IPS DF 4.7 (cell line): ENCODE results near the gene LAMTOR5.
A peak's percentile ranks its signal among the peaks of the same experiment; 100 is the strongest.
"Not testable (repeated sequence)": the region's sequence is repeated elsewhere in the genome, so short reads cannot be mapped to it uniquely, and the experiment has no call there.

Experiments
- DNase-seq: peaks from one replicate; pipeline ENCODE4 v3.0.0-alpha.2; 2013; ENCODE audit warnings: low spot score; ENCODE audit errors: extremely low read depth

The LAMTOR5 gene

GRCh38 chr1:110428946-110429345 is 21.5 kb upstream of the LAMTOR5 start:
- DNase-seq: no peak

GRCh38 chr1:110426854-110427253 is 19.4 kb upstream of the LAMTOR5 start:
- no peak for DNase-seq

- no peak for DNase-seq
Observed at GRCh38 chr1:110425612-110426152, 18.2 kb upstream of the LAMTOR5 start.

- no peak for DNase-seq
Observed at GRCh38 chr1:110424699-110425611, 17.5 kb upstream of the LAMTOR5 start.

GRCh38 chr1:110420874-110421793 is 13.6 kb upstream of the LAMTOR5 start:
- DNase-seq: no peak

GRCh38 chr1:110420023-110420662 is 12.6 kb upstream of the LAMTOR5 start:
- no peak for DNase-seq

GRCh38 chr1:110418729-110419128 is 11.2 kb upstream of the LAMTOR5 start:
- no peak for DNase-seq

GRCh38 chr1:110413045-110413444 is 5.6 kb upstream of the LAMTOR5 start:
- DNase-seq: not testable (repeated sequence)

GRCh38 chr1:110412576-110412975 is 5.1 kb upstream of the LAMTOR5 start:
- DNase-seq: peak; percentile 56

- no peak for DNase-seq
Observed at GRCh38 chr1:110411173-110411735, 3.8 kb upstream of the LAMTOR5 start.

- DNase-seq: no peak
Observed at GRCh38 chr1:110409316-110409715, 1.8 kb upstream of the LAMTOR5 start.

GRCh38 chr1:110408488-110408887 is 994 bp upstream of the LAMTOR5 start:
- DNase-seq: no peak

GRCh38 chr1:110406407-110406806 is 1.1 kb downstream of the LAMTOR5 start:
- not testable (repeated sequence) for DNase-seq

- no peak for DNase-seq
Observed at GRCh38 chr1:110404401-110404800, 3.1 kb downstream of the LAMTOR5 start.

- DNase-seq: no peak
Observed at GRCh38 chr1:110403805-110404204, 3.7 kb downstream of the LAMTOR5 start.

- DNase-seq: not testable (repeated sequence)
Observed at GRCh38 chr1:110396259-110396958, 11.1 kb downstream of the LAMTOR5 start.

- DNase-seq: no peak
Observed at GRCh38 chr1:110394493-110394820, 13.0 kb downstream of the LAMTOR5 start.

GRCh38 chr1:110393691-110394492 is 13.6 kb downstream of the LAMTOR5 start:
- no peak for DNase-seq

- DNase-seq: no peak
Observed at GRCh38 chr1:110393286-110393685, 14.2 kb downstream of the LAMTOR5 start.
